CD8-positive, alpha-beta memory T cell (primary cell): ENCODE results near the gene BCKDHA. TPM values are rescaled to one million over a fixed set of nuclear protein-coding genes. Genes with fewer than 3 reads are reported as not detected.
A peak's percentile ranks its signal among the peaks of the same experiment; 100 is the strongest.

Experiments
- CTCF ChIA-PET: fragments of 350-600 bp; sonication (Branson Sonifier 250); formaldehyde crosslinking; loops from one replicate; lab custom pipeline; 2021; ENCODE audit warnings: antibody characterized with exemption; lab: Charles Lee
- POLR2A ChIA-PET: fragments of 350-600 bp; sonication (Branson Sonifier 250); formaldehyde crosslinking; loops from one replicate; lab custom pipeline; 2021; ENCODE audit warnings: antibody characterized with exemption; lab: Charles Lee
- DNase-seq, 5 donors: peaks; one replicate each; pipeline versions ENCODE4 v3.0.0 to v3.0.0-alpha.2; 2020 to 2022; ENCODE audit warnings: mixed read lengths in 1 of 5
- H3K27ac ChIP-seq: one replicate; pipeline ENCODE4 v1.7.0; 2013; ENCODE audit warnings: low read depth, mild to moderate bottlenecking, low read length, moderate library complexity
- H3K27me3 ChIP-seq: 2 replicates; pipeline ENCODE4 v1.7.0; 2013; ENCODE audit warnings: low read length, mild to moderate bottlenecking; ENCODE audit not compliant: insufficient read depth, poor library complexity, severe bottlenecking
- H3K36me3 ChIP-seq: 2 replicates; pipeline ENCODE4 v1.7.0; 2013; ENCODE audit warnings: mild to moderate bottlenecking, low read length, moderate library complexity; ENCODE audit not compliant: insufficient read depth
- H3K4me1 ChIP-seq: 2 replicates; pipeline ENCODE4 v1.7.0; 2013; ENCODE audit warnings: mild to moderate bottlenecking, low read length, moderate library complexity; ENCODE audit not compliant: insufficient read depth
- H3K4me3 ChIP-seq: 2 replicates; pipeline ENCODE4 v1.7.0; 2013; ENCODE audit warnings: mild to moderate bottlenecking, low read length
- H3K9me3 ChIP-seq: 2 replicates; pipeline ENCODE4 v1.7.0; 2013; ENCODE audit warnings: mild to moderate bottlenecking, low read length
- H3K27ac Mint-ChIP-seq, 8 donors: one replicate each; pipeline ENCODE4 v1.8.0; 2020 to 2021; ENCODE audit warnings: mixed read lengths in 8 of 8, mild to moderate bottlenecking in 6 of 8, inconsistent platforms in 3 of 8, moderate library complexity in 3 of 8
- H3K27me3 Mint-ChIP-seq, 2 donors: one replicate each; pipeline ENCODE4 v1.8.0; 2020 to 2021; ENCODE audit warnings: mixed read lengths in 2 of 2, mild to moderate bottlenecking in 1 of 2, moderate library complexity in 1 of 2
- H3K36me3 Mint-ChIP-seq, 3 donors: one replicate each; pipeline ENCODE4 v1.8.0; 2020 to 2021; ENCODE audit warnings: mixed read lengths in 3 of 3, inconsistent platforms in 1 of 3, mild to moderate bottlenecking in 1 of 3
- H3K4me1 Mint-ChIP-seq, 3 donors: one replicate each; pipeline ENCODE4 v1.8.0; 2020 to 2021; ENCODE audit warnings: mixed read lengths in 3 of 3, inconsistent platforms in 1 of 3, mild to moderate bottlenecking in 1 of 3
- H3K4me3 Mint-ChIP-seq, 7 donors: one replicate each; pipeline ENCODE4 v1.8.0; 2020 to 2021; ENCODE audit warnings: mixed read lengths in 7 of 7, mild to moderate bottlenecking in 6 of 7, moderate library complexity in 4 of 7, inconsistent platforms in 2 of 7
- H3K9me3 Mint-ChIP-seq, 5 donors: one replicate each; pipeline ENCODE4 v1.8.0; 2020 to 2022; ENCODE audit warnings: mixed read lengths in 5 of 5, mild to moderate bottlenecking in 3 of 5, moderate library complexity in 2 of 5, inconsistent platforms in 1 of 5
- polyA plus RNA-seq: library from polyadenylated mRNA; unstranded; fragments of 300-500 nt; fragmentation: Illumina TruSeq; gene quantifications from one replicate; pipeline ENCODE4 v1.2.3, GENCODE V29; 2021
- total RNA-seq, 2 experiments: library from RNA; stranded (reverse); gene quantifications; one replicate each; pipeline ENCODE4 v1.2.3, GENCODE V29; 2021

The BCKDHA gene
- total and polyA plus RNA-seq, 3 experiments from 2014 or later = 18.5 to 52.1 (median 23.5) TPM

DNA sequence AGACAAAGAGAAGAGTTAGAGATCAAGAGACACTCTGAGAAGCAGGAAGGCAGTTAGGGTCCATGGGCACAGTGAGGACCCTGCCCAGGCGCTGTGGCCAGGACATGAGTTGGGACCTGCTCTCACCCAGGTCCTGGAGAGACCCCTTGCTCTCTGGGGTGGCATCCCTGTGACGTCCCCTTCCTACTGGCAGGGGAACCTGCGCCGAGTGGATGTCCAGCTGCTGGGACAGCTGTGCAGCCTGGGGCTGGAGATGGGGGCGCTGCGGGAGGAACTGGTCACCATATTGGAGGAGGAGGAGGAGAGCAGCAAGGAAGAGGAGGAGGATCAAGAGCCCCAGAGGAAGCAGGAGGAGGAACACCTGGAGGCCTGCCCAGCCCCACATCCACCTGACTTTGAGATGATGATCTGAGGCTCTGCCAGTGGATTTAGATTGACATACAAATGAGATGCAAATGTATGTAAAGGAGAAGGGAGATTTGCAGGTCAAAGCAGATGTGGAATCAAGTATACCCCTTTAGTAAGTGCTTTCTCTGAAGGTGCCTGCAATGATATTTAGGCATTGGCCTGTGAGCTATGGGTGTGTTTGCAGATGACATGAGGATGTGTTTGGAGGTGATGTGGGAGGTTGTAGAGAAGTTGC is 46.3 kb downstream of the BCKDHA start:
- Histone ChIP-seq H3K36me3 (no peaks in the 10 kb centered on the region), H3K4me1 (peaks cover 14% of the 10 kb centered on the region), H3K27me3 (no peaks in the 10 kb centered on the region), H3K27ac (no peak overlapping the region), H3K4me3 (no peak overlapping the region), H3K9me3 (no peaks in the 10 kb centered on the region)
- H3K36me3 Mint-ChIP-seq = no peaks in the 10 kb centered on the region
- ChIA-PET CTCF (no interaction called here), POLR2A (no interaction called here)
- H3K27me3 Mint-ChIP-seq = peaks cover 24 to 28% of the 10 kb centered on the region in 2 donors
- no peak for DNase-seq
- H3K4me1 Mint-ChIP-seq = peaks cover 0 to 1% (median 0%) of the 10 kb centered on the region in 3 donors
- no peaks in the 10 kb centered on the region for H3K9me3 Mint-ChIP-seq
- H3K27ac Mint-ChIP-seq = no peak overlapping the region
- peak overlapping the region in 1 of 7 donors; percentile 5 for H3K4me3 Mint-ChIP-seq

DNA sequence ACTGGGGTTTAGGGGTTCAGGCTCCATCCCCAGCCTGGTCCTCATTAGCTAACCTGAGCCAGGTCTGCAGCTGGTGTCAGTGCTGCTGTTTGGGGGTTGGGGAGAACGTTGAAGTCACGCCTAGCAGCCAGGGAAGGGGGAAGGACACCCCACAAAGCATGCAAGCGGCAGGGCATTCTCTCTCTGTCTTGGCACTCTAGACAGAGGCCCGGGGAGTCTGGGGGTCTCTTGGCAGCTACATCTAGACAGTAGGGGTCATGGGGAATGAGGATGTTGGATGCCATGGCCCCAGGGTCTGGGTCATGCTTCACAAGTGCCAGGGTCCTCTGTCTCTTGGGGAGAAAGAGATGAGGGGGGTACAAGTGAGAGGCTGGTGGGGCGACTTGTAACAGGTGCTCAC is 48.0 kb downstream of the BCKDHA start:
- Mint-ChIP-seq H3K9me3 (no peaks in the 10 kb centered on the region), H3K4me3 (no peak overlapping the region), H3K4me1 (peaks cover 3 to 11% (median 6%) of the 10 kb centered on the region in 3 donors), H3K36me3 (no peaks in the 10 kb centered on the region), H3K27ac (no peak overlapping the region), H3K27me3 (peaks cover 25 to 28% of the 10 kb centered on the region in 2 donors)
- no peaks in the 10 kb centered on the region for H3K9me3 ChIP-seq
- no peaks in the 10 kb centered on the region for H3K27me3 ChIP-seq
- H3K4me1 ChIP-seq = peaks cover 5% of the 10 kb centered on the region
- H3K27ac ChIP-seq = no peak overlapping the region
- ChIA-PET CTCF (interaction anchor here (1.1 to 6.8 kb wide), 2 partner anchors 124 to 241 kb away, joined by 3 to 94 read pairs; no protein-coding TSS in a partner anchor), POLR2A (no interaction called here)
- no peaks in the 10 kb centered on the region for H3K36me3 ChIP-seq
- no peak for DNase-seq
- H3K4me3 ChIP-seq = no peak overlapping the region

DNA sequence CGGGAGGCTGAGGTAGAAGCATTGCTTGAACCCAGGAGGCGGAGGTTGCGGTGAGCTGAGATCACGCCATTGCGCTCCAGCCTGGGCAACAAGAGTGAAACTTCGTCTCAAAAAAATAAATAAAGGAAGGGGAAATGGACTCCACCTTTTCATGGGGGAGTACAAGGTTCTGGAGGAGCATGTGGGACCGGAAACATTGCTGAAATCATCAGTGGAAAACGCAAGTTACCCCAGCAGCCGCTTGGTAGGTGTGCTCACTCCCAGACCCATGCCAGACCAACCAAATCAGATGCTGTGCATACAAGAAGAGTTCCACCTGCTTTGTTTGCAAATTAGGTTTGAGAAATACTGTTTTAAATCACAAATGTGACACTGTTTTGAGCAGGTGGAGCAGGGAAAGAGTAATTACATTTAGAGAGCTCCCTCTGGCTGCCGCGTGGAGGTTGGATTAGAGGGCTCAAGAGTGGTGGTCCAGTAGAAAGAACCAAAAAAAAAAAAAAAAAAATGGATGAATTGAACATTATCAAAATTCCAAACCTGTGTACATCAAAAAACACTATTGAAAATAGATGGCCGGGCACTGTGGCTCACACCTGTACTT is 50.2 kb downstream of the BCKDHA start:
- H3K36me3 Mint-ChIP-seq = no peaks in the 10 kb centered on the region
- Histone ChIP-seq H3K36me3 (no peaks in the 10 kb centered on the region), H3K4me3 (no peak overlapping the region), H3K27ac (no peak overlapping the region), H3K27me3 (no peaks in the 10 kb centered on the region), H3K4me1 (peaks cover 5% of the 10 kb centered on the region), H3K9me3 (no peaks in the 10 kb centered on the region)
- ChIA-PET POLR2A (no interaction called here), CTCF (interaction anchor here (1.3 to 6.8 kb wide), 12 partner anchors 8 to 784 kb away, joined by 3 to 94 read pairs (median 6); partner anchors contain the start of gene DMAC2)
- H3K4me1 Mint-ChIP-seq = peaks cover 3 to 11% (median 6%) of the 10 kb centered on the region in 3 donors
- H3K4me3 Mint-ChIP-seq = no peak overlapping the region
- peaks cover 25% of the 10 kb centered on the region in 2 donors for H3K27me3 Mint-ChIP-seq
- no peak for DNase-seq
- H3K27ac Mint-ChIP-seq = no peak overlapping the region
- no peaks in the 10 kb centered on the region for H3K9me3 Mint-ChIP-seq

DNA sequence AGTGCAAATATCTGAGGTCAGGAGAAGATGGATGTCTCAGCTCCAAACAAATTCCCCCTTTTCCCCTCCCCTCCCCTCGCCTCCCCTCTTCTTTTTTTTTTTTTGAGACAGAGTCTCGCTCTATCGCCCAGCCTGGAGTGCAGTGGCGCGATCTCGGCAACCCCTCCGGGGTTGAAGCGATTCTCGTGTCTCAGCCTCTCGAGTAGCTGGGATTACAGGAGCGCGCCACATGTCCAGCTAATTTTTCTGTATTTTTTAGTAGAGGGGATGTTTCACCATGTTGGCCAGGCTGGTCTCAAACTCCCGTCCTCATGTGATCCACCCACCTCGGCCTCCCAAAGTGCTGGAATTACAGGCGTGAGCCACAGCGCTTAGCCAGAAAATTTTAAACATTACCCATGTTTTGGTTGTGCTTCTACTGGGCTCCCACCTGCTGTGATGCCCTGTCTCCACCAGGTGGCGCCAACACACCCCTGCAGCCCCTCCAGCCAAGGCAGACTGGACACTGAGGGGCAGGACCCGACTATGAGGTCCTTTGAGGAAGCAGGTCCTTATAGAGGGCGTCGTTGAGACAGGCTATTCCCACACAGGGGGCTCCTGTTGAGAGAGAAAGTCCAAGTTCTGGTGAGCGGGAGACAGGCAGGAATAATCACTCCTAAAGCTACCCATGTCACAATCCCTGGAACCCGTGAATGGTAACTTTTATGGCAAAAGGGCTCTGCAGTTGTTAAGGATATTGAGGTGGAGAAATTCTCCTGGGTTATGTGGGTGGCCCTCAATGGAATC is 51.7 kb downstream of the BCKDHA start:
- Mint-ChIP-seq H3K9me3 (no peaks in the 10 kb centered on the region), H3K4me1 (peaks cover 3 to 11% (median 6%) of the 10 kb centered on the region in 3 donors), H3K27me3 (peaks cover 16 to 17% of the 10 kb centered on the region in 2 donors), H3K4me3 (peak overlapping the region; percentile 10 to 69 (median 62)), H3K27ac (peak overlapping the region in 1 of 8 donors; percentile 26), H3K36me3 (no peaks in the 10 kb centered on the region)
- Histone ChIP-seq H3K27ac (no peak overlapping the region), H3K9me3 (no peaks in the 10 kb centered on the region), H3K36me3 (no peaks in the 10 kb centered on the region), H3K4me3 (peak overlapping the region; percentile 39), H3K27me3 (no peaks in the 10 kb centered on the region), H3K4me1 (peaks cover 5% of the 10 kb centered on the region)
- POLR2A ChIA-PET = interaction anchor here (0.9 kb wide), 1 partner anchor 184 kb away, joined by 5 read pairs; no protein-coding TSS in a partner anchor
- CTCF ChIA-PET = interaction anchor here (0.6 to 6.8 kb wide), 33 partner anchors 10 to 785 kb away, joined by 3 to 94 read pairs (median 5); partner anchors contain the start of genes CEACAM21 and DMAC2
- DNase-seq = peak; percentile 54 to 76 (median 66)

- no peaks in the 10 kb centered on the region for H3K27me3 ChIP-seq
- no peak overlapping the region for H3K27ac ChIP-seq
- no peaks in the 10 kb centered on the region for H3K9me3 Mint-ChIP-seq
- no peak overlapping the region for H3K4me3 ChIP-seq
- DNase-seq = no peak
- H3K27me3 Mint-ChIP-seq = peaks cover 14 to 17% of the 10 kb centered on the region in 2 donors
- no peaks in the 10 kb centered on the region for H3K36me3 ChIP-seq
- peak overlapping the region in 1 of 8 donors; percentile 71 for H3K27ac Mint-ChIP-seq
- no peaks in the 10 kb centered on the region for H3K36me3 Mint-ChIP-seq
- H3K9me3 ChIP-seq = no peaks in the 10 kb centered on the region
- ChIA-PET POLR2A (no interaction called here), CTCF (interaction anchor here (0.6 to 6.8 kb wide), 21 partner anchors 10 to 148 kb away, joined by 3 to 94 read pairs (median 6); partner anchors contain the start of genes B9D2, CEACAM21 and DMAC2)
- H3K4me1 ChIP-seq = peaks cover 5% of the 10 kb centered on the region
- H3K4me3 Mint-ChIP-seq = no peak overlapping the region
- H3K4me1 Mint-ChIP-seq = peaks cover 3 to 11% (median 6%) of the 10 kb centered on the region in 3 donors
Measured at GRCh38 chr19:41449865-41450178, 52.2 kb downstream of the BCKDHA start.

- Histone ChIP-seq H3K4me3 (no peak overlapping the region), H3K9me3 (no peaks in the 10 kb centered on the region), H3K4me1 (peaks cover 20% of the 10 kb centered on the region), H3K27me3 (no peaks in the 10 kb centered on the region), H3K27ac (no peak overlapping the region), H3K36me3 (no peaks in the 10 kb centered on the region)
- H3K4me3 Mint-ChIP-seq = no peak overlapping the region
- H3K4me1 Mint-ChIP-seq = peaks cover 7 to 22% (median 18%) of the 10 kb centered on the region in 3 donors
- ChIA-PET CTCF (interaction anchor here (1.9 kb wide), 1 partner anchor 118 kb away, joined by 7 read pairs; no protein-coding TSS in a partner anchor), POLR2A (interaction anchor here (0.7 kb wide), 1 partner anchor 107 kb away, joined by 7 read pairs; no protein-coding TSS in a partner anchor)
- H3K27me3 Mint-ChIP-seq = peaks cover 13 to 14% of the 10 kb centered on the region in 2 donors
- no peak overlapping the region for H3K27ac Mint-ChIP-seq
- H3K9me3 Mint-ChIP-seq = no peaks in the 10 kb centered on the region
- H3K36me3 Mint-ChIP-seq = no peaks in the 10 kb centered on the region
- DNase-seq = no peak
Measured at GRCh38 chr19:41452584-41453275, 55.1 kb downstream of the BCKDHA start.

GRCh38 chr19:41455936-41456335 is 58.3 kb downstream of the BCKDHA start:
- peaks cover 3 to 15% (median 14%) of the 10 kb centered on the region in 3 donors for H3K4me1 Mint-ChIP-seq

More at GRCh38 chr19:41455936-41456335, 58.3 kb downstream of the BCKDHA start:
- peaks cover 11 to 33% of the 10 kb centered on the region in 2 donors for H3K27me3 Mint-ChIP-seq
- no peaks in the 10 kb centered on the region for H3K9me3 Mint-ChIP-seq
- no peaks in the 10 kb centered on the region for H3K36me3 Mint-ChIP-seq
- no peak overlapping the region for H3K27ac ChIP-seq
- no peaks in the 10 kb centered on the region for H3K36me3 ChIP-seq
- H3K4me3 ChIP-seq = no peak overlapping the region
- no peak for DNase-seq
- H3K4me3 Mint-ChIP-seq = no peak overlapping the region
- ChIA-PET POLR2A (no interaction called here), CTCF (interaction anchor here (1.2 to 2.2 kb wide), 2 partner anchors 8 to 115 kb away, joined by 4 to 8 read pairs; no protein-coding TSS in a partner anchor)
- peaks cover 20% of the 10 kb centered on the region for H3K4me1 ChIP-seq
- no peaks in the 10 kb centered on the region for H3K9me3 ChIP-seq
- H3K27me3 ChIP-seq = no peaks in the 10 kb centered on the region
- no peak overlapping the region for H3K27ac Mint-ChIP-seq
